ENCODE measurements around the gene FAM200C.

DNA sequence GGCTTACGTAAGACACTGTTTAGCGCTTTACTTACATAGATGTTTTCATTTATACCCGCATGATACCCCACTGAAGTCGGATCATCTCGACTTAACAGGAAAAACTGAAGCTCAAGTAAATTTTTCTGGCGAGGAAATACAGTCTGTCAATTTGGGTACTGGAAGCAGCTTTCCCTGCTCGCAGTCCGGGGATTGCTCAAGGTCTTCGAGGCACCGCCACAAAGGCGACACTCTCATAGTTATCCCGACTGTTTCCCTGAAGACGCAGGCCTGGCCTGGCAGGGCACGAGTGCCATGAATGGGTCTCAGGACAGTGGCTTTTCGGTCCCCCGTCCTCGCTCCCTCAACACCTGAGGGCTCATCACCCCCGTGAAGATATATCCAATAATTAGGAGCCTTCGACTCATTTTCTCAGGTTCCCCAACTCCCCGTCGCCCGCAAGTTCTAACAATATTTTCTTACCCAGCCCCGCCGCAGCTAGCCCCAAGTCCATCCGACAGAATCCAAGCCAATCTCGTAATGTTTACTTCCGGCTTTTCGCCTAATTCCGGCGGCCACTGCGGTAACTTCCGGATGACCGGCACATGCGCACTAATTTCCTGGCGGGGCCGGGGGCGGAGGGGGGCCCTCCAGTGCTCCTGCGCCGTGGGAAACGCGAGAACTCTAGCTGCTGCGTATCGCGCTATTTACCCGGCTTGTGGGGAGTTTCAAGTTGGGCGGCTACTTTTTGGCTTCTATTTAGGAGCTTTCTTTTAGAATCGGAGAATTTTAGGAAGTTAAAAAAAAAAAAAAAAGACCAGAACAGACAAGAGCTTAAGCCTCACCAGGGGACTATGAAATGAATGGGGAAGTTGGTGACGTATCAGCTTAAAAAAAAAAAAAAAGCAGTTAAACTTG, 19.0 kb upstream of the FAM200C start, which contains the start of gene SLU7:
- TF ChIP-seq ZNF274 (IDR thresholded peaks at IDR 0.05; ENCODE audit: low read depth, low read length) (no peak), SUZ12 (IDR thresholded peaks at IDR 0.05; ENCODE audit: extremely low read depth, insufficient read depth, insufficient read length) (no peak)

All from NT2/D1 (cell line).